ENCODE data around the gene MEP1B.
"Not testable (repeated sequence)": the region's sequence is repeated elsewhere in the genome, so short reads cannot be mapped to it uniquely, and the experiment has no call there.

The MEP1B gene

DNA sequence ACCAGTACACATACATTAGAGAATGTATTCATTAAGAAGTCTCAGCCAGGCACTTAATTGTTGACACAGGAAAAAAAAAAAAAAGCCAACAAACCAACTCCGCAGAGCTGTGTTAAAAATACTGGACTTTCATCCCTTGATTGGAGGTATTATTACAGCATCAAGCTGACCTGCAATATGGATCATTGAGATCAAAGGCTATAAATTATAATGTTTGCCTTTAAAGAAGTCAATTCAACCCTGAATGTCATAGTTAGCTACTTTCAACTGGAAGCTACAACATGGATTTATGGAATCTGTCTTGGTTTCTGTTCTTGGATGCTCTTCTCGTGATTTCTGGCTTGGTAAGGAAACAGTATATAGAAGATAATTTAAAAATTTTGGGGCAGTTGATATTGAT, at the start of gene MEP1B:
Gene MEP1B (plus strand): TSS at position 250 of the 400 bp plus-strand sequence. CDS start 32 bp downstream, at position 282.
- DNase-seq (ENCODE audit: low read depth), result no peak

DNA sequence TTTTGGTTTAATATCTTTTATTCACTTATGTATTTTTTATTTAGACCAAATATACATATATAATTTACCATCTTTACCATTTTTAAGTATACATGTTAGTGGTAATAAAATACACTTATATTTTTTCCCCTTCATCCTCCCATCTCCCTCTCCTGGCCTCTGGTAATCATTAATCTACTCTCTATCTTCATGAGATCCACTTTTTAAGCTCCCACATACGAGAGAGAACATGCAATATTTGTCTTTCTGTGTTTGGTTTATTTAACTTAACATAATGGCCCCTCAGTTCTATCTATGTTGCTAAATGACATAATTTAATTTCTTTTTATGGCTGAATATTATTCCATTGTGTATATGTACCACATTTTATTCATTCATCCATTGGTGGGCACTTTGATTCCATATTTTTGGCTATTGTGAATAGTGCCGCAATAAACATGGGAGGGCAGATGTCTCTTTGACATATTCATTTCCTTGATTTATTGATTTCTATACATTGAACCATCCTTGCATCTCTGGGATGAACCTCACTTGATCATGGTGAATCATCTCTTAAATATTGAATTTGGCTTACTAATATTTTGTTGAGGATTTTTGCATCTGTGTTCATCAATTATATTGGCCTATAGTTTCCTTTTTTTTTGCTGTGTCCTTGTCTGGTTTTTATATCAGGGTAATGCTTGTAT, 41.5 kb upstream of the MEP1B start:
- no peak for DNase-seq (ENCODE audit: low read depth)

GRCh38 chr18:32152705-32153448, 37.0 kb upstream of the MEP1B start:
- DNase-seq (ENCODE audit: low read depth), result no peak

- DNase-seq (ENCODE audit: low read depth), result no peak
Observed at GRCh38 chr18:32156855-32157254, 33.0 kb upstream of the MEP1B start.

DNA sequence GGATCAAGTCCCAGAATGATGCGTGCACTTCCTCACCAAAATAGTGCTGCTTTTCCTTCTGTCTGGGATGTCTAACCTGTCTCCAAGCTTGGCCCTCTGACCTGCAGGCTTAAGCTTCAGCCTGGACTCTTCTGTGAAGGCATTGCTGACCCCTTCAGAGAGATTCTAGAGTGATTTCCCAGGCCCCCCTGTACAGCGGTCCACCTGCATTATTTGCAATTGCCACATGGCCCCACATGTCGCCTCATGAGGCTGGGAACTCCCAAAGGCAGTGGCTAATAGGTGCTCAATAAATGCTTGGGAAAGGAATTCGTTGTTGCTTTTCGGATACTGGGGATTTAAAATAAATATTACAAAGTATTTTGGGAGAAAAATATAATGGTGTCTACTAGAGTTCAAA, 32.3 kb upstream of the MEP1B start:
- no peak for DNase-seq (ENCODE audit: low read depth)

GRCh38 chr18:32158108-32158624, 31.7 kb upstream of the MEP1B start:
- peak; percentile 81 for DNase-seq (ENCODE audit: low read depth)

DNA sequence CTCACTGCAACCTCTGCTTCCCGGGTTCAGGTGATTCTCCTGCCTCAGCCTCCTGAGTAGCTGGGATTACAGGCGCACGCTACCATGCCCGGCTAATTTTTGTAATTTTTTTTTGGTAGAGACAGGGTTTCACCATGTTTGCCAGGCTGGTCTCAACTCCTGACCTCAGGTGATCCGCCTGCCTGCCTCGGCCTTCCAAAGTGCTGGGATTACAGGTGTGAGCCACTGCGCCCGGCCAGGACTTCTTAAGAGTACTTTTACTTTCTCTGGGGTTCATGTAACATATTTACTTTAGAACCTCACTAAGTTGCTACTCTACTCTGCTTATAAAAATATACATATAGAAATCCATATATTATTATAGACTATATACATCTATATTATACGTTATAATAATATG, 31.2 kb upstream of the MEP1B start:
- DNase-seq (ENCODE audit: low read depth), result not testable (repeated sequence)

DNA sequence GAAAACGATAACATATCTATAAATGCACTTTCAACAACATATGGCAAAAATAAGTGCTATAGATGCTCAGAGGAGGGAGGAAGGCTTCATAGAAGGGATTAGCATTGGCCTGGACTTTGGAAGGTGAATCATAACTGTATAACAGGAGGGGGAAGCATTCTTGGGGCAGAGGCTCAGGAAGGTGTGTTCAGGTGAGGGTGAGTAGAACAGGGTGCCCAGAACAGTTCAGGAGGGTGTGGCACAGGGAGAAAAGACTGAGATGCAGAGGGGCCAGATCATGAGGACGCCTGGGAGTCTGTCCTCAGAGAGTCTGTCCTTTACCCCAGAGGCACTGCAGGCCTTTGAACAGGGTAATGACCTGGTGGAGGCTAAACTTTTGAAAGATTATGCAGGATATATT, 29.3 kb upstream of the MEP1B start:
- DNase-seq (ENCODE audit: low read depth), result no peak

DNA sequence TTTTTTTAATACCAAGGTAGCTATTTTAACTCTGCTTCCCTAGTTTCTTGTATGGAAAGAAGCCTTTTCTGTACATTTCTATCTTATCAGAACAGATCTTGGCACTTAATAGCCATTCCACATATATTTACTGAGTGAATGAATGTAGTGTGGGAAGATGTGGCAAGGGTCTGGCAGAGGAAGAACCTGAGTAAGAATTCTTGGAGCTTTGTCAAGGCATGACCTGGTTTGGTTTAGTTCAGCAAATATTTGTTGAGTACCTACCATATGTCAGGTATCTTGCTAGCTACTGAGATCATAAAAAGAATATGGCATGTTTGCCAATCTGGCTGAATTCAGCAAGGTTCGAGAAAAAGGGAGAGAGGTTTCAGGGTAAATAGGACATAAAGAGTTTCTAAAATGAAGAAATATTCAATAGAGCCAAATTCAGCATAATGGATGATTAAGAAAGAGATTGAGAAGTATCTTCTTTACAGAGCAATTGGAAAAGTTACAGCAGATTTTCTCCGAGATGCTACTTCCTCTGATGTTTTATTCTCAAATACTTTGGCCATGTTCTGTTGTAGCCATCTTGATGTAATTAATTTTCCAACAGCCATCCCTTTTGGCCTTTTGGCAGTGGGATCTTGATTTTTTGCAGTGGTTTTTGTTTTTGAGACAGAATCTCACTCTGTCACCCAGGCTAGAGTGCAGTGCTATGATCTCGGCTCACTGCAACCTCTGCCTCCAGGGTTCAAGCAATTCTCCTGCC, 21.7 kb upstream of the MEP1B start:
- no peak for DNase-seq (ENCODE audit: low read depth)

DNA sequence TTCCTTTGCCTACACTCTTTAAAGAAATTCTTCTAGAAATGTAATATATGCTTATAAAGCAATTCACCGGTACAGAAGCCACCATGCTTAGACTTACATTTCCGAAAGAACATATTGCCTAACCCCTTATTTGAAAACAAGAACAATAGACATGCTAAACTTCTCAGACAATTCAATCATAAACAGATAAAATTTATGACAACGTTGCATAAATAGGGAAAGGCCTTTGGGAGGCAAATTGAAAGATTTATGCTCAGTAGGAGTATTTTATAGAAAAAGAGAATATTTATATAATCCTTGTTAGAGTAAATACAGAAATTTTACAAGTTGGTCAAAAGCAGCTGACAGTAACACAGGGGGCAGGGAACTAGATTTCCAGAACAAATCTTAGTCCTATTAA, 16.2 kb upstream of the MEP1B start:
- DNase-seq (ENCODE audit: low read depth), result no peak

DNA sequence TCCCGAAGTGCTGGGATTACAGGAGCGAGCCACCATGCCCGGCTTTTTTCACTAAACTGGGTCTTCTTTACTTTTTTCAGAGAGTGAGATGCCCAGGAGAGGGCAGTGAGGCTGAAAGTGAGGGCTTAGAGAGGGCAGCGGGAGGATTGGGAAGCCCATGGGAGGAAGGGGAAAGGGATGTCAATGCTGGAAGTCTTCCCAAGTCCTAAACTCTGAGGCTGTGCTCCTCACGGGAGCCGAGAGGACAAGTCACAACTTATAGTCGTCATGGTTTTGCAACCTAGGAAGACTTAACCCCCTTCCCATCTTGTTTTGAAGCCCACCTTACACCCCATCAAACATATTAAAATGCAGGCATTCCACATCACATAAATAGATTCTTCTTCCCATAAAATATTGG, 15.1 kb upstream of the MEP1B start:
- no peak for DNase-seq (ENCODE audit: low read depth)

- no peak for DNase-seq (ENCODE audit: low read depth)
Observed at GRCh38 chr18:32175265-32175664, 14.6 kb upstream of the MEP1B start.

DNA sequence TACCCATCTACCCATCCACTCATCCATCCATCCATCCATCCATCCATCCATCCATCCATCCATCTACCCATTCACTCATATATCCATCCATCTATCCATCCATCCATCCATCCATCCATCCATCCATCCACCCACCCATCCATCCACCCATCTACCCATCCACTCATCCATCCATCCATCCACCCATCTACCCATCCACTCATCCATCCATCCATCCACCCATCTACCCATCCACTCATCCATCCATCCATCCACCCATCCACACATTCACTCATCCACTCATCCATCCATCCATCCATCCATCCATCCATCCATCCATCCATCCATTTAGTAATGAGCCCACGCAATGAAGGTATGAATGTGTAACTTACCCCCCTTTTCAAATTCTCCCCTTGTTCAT, 13.1 kb upstream of the MEP1B start:
- not testable (repeated sequence) for DNase-seq (ENCODE audit: low read depth)

GRCh38 chr18:32177530-32177929, 12.3 kb upstream of the MEP1B start:
- no peak for DNase-seq (ENCODE audit: low read depth)

GRCh38 chr18:32183503-32183902, 6.3 kb upstream of the MEP1B start:
- no peak for DNase-seq (ENCODE audit: low read depth)

GRCh38 chr18:32190209-32190608, 370 bp downstream of the MEP1B start:
- DNase-seq (ENCODE audit: low read depth), result no peak

DNA sequence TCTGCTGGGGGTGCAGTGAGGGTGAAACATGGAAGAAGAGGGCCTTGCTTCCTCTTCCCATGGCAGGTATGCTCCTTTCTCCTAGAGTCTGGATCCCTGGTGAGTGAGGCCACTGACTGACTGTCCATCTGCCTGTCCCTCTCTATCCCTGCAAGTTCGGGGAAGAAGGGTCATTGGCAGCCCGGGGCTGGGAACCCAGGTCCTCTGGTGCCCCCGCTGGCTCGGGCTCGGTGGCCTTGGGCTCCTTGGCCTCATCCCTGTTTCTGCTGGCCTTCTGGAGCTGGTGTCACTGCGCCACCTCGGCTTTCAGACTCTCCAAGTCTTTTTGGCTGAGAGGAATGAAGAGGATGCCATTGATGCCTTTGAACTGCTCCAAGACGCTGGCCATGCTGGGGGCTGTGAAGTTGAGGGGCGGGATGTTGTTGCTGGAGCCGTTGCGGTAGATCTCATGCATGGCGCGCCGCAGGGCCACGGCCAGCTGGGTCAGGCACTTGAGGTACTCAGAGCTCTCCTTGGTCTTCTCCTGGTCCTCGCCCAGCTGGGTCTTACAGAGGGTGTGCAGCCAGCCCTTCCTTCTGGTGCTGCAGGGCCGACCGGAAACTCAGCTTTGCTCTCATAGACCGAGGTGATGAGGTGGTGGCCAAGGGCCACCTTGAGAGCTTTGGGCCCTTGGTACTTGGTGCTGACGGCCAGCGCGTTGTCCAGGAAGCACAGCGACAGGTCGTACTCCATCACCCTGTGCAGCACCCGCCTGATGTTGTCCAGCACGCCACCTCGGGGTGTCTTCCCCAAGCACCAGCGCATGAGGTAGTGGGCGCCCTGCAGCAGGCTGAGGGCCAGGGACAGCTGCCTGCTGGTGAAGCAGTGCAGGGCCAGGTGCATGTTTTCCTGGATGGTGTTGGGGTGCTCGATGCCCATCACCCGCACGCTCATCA, 6.3 kb downstream of the MEP1B start:
- no peak for DNase-seq (ENCODE audit: low read depth)

DNA sequence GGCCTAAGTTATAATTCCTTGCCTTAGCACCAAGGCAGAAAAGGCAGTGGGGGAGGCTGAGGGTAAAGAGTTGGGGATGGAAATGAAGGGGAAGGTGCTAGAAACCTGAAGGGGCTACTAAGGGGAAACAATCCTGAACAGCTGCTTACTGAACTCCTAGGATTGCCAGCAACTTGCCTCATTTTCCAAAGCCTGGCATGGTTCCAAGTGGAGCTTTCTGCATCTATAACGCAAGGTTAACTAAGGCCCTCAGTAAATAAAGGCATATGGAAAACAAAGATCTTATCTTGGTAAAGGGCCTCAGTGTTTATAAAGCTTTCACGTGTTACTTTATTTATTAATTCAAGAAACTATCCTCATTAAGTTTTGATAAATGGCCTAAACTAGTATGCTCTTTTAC, 10.9 kb downstream of the MEP1B start:
- no peak for DNase-seq (ENCODE audit: low read depth)

DNA sequence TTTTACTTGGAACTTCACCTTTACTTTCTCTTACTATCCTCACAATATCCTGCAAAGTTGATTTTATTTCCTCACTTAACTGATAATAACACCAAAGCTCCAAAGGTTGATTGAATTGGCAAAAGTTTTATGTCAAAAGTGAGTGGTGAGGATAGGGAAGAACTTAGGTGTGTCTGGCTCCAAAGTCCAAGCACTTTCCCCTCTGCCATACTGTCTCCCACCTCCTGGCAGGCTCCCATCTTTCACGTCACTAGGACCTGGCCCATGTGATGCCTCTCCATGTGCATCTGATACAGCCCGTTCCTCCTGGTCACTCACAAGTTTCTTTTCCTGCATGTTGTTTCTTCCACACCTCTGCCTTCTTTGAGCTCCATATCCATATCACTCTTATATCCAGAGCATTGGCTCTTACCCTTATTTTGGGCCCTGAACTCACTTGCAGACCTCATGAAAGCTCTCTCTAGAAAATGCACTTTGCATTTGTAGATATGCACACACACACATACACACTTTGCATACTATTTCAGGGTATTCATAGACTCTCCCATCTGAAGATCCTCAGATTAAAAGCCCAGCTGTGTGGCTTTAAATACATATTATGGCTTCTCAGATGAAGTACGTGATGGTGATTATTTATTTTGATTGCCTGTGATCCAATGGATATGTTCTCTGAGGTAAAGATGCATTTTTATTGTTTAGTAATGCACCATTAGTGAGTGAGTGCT, 12.3 kb downstream of the MEP1B start:
- no peak for DNase-seq (ENCODE audit: low read depth)

- no peak for DNase-seq (ENCODE audit: low read depth)
Observed at GRCh38 chr18:32208023-32208422, 18.2 kb downstream of the MEP1B start.

DNA sequence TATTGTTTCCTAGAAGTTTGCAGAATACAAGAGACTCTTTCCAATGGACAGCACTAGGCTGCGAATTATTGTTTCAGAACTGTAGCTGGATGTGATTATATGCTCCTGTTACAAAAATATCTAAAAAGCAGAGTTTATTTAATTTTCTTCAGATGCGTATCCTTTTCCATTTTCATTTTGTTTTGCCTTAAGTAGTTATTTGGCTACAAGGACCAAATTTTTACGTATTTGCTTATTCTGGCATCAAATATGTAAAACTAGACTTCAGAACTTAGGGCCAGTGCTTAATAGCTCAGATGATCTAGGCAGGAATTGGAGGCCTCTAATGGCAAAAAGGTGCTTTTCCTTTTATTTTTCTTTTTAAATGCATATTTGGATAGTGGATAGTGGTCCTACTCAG, 18.7 kb downstream of the MEP1B start:
- no peak for DNase-seq (ENCODE audit: low read depth)

Data from stromal cell of bone marrow (primary cell).